Gastrocnemius medialis (tissue), 4 donors: Measurements from ENCODE around the gene FLT4. TPM values are rescaled to one million over a fixed set of nuclear protein-coding genes. Genes with fewer than 3 reads are reported as not detected.

Experiments used
- ATAC-seq, 2 donors: fragments of 150-250 bp; one replicate each; pipeline ENCODE4 v1.9.1; 2016
- DNase-seq, 2 donors: peaks; one replicate each; pipeline ENCODE4 v3.0.0-alpha.2; 2019
- H3K27ac ChIP-seq, 4 donors: fragments of 200-600 bp; sonication (generic); 1 replicate in 1 of 4; 2 replicates in 3 of 4; pipeline ENCODE4 v1.5.1; 2016 to 2018; ENCODE audit warnings: mild to moderate bottlenecking in 2 of 4, moderate library complexity in 1 of 4
- H3K27me3 ChIP-seq, 3 donors: fragments of 200-600 bp; sonication (generic) in 2 of 3; 1 replicate in 1 of 3; 2 replicates in 2 of 3; pipeline versions ENCODE4 v1.5.1 to v1.6.0; 2016 to 2019; ENCODE audit warnings: mild to moderate bottlenecking in 1 of 3, moderate library complexity in 1 of 3
- H3K36me3 ChIP-seq, 2 donors: fragments of 200-600 bp; sonication (generic) in 1 of 2; one replicate each; pipeline ENCODE4 v1.5.1; 2017 to 2018
- H3K4me1 ChIP-seq, 2 donors: fragments of 200-600 bp; sonication (generic) in 1 of 2; one replicate each; pipeline ENCODE4 v1.5.1; 2016 to 2017; ENCODE audit warnings: mild to moderate bottlenecking in 2 of 2
- H3K4me3 ChIP-seq, 4 donors: fragments of 200-600 bp; sonication (generic) in 3 of 4; 1 replicate in 1 of 4; 2 replicates in 3 of 4; pipeline ENCODE4 v1.5.1; 2016 to 2019; ENCODE audit warnings: mild to moderate bottlenecking in 2 of 4
- H3K9me3 ChIP-seq, 3 donors: fragments of 200-600 bp; sonication (generic) in 2 of 3; 1 replicate in 1 of 3; 2 replicates in 2 of 3; pipeline ENCODE4 v1.5.1; 2016 to 2019
- POLR2A ChIP-seq, 2 donors: fragments of 450-650 bp; IDR thresholded peaks; one replicate each; pipeline ENCODE4 v1.6.1; 2017; ENCODE audit warnings: antibody characterized with exemption in 2 of 2, mild to moderate bottlenecking in 2 of 2, moderate library complexity in 2 of 2
- in situ Hi-C, 4 donors: fragments of 200-750 bp; cut with MboI; loops; one replicate each; pipeline versions ENCODE4 v1.15.0 to v1.8.0; 2017; ENCODE audit warnings: low sequenced_read_pairs in 4 of 4
- intact Hi-C: fragments of 100-400 bp; cut with DNase I; formaldehyde crosslinking; loops from one replicate; pipeline ENCODE4 v1.15.1; 2023; ENCODE audit warnings: low total_unique reads
- total RNA-seq, 4 donors: library from RNA; depleted of rRNA; stranded (reverse); fragments of >200 nt; gene quantifications; one replicate each; pipeline versions ENCODE4 v1.1.0 to v1.2.3, GENCODE V29; 2016
- TF ChIP-seq, protein P1 (sequence below), 5 experiments: fragments of 450-650 bp in 3 of 5; fragments of 200-600 bp in 2 of 5; sonication (generic) in 2 of 5; IDR thresholded peaks in 4 of 5; conservative IDR thresholded peaks in 1 of 5; 1 replicate in 4 of 5; 2 replicates in 1 of 5; pipeline ENCODE4 v1.5.1; 2016 to 2019; ENCODE audit warnings: antibody characterized with exemption in 5 of 5, mild to moderate bottlenecking in 3 of 5, moderate library complexity in 3 of 5

FLT4 gene
- total RNA-seq, 4 donors from 2014 or later: 2.6 to 4.7 (median 2.9) TPM

DNA sequence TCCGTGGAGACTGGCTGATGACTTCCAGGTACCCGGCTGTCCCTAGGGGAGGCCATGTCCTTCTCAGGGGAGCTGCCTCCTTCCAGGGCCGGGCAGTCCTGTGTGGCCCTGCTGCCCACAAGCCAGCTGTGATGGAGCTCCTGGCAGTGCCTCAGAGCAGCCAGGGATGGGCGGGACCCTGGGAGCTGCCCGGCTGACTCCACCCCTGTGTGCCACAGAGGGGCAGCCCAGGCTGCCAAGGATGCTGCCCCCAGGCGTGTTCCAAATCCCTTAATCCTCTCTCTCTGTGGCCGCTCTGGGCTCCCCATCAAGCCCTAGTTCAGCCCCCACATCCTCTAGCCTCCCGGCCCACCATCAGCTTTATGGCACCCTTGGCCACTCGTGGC, 51.1 kb downstream of the FLT4 start:
- TF ChIP-seq, protein P1, sequence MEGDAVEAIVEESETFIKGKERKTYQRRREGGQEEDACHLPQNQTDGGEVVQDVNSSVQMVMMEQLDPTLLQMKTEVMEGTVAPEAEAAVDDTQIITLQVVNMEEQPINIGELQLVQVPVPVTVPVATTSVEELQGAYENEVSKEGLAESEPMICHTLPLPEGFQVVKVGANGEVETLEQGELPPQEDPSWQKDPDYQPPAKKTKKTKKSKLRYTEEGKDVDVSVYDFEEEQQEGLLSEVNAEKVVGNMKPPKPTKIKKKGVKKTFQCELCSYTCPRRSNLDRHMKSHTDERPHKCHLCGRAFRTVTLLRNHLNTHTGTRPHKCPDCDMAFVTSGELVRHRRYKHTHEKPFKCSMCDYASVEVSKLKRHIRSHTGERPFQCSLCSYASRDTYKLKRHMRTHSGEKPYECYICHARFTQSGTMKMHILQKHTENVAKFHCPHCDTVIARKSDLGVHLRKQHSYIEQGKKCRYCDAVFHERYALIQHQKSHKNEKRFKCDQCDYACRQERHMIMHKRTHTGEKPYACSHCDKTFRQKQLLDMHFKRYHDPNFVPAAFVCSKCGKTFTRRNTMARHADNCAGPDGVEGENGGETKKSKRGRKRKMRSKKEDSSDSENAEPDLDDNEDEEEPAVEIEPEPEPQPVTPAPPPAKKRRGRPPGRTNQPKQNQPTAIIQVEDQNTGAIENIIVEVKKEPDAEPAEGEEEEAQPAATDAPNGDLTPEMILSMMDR (IDR thresholded peaks at IDR 0.05 in 4 of 5, conservative IDR thresholded peaks at IDR 0.05 in 1 of 5): no peak
- TF ChIP-seq POLR2A (IDR thresholded peaks at IDR 0.05): no peak
- ATAC-seq (no peak), DNase-seq (no peak)
- no peaks in the 10 kb centered on the region for H3K4me1 ChIP-seq
- H3K27me3 ChIP-seq: no peaks in the 10 kb centered on the region
- H3K27ac ChIP-seq: no peak overlapping the region
- no peaks in the 10 kb centered on the region for H3K9me3 ChIP-seq
- H3K36me3 ChIP-seq: no peaks in the 10 kb centered on the region
- in situ Hi-C loops: no loop called here
- intact Hi-C loops: no loop called here
- H3K4me3 ChIP-seq: no peak overlapping the region

DNA sequence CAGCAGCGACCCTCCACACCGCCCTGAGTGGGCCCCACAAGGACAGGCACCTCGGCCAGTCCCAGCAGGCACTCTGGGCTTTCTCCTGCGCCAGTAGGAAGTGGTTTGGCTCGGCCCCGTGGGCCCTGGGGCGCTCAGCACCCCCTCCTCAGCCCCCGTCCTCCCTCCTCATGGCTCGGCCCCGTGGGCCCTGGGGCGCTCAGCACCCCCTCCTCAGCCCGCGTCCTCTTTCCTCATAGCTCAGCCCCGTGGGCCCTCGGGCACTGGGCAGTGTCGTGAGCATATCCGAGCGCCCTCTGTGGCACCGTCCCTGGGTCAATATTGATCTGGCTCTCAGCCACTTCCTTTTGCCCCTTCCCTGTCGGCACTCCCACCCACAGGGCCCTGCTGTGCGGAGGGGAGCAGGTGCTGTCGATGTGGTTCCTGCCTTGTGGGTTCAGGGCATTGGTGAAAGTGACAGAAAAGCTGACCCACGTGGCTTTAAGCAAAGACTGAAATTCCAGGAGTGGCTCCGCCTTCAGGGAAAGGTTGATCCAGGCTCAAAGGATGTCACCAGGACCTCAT, 52.6 kb downstream of the FLT4 start:
- Histone ChIP-seq H3K4me3 (no peak overlapping the region), H3K27ac (no peak overlapping the region), H3K9me3 (no peaks in the 10 kb centered on the region), H3K27me3 (peaks cover 0 to 8% (median 3%) of the 10 kb centered on the region in 3 donors), H3K4me1 (no peaks in the 10 kb centered on the region), H3K36me3 (no peaks in the 10 kb centered on the region)
- intact Hi-C loops (no loop called here), in situ Hi-C loops (no loop called here)
- DNase-seq: no peak
- TF ChIP-seq, protein P1 (IDR thresholded peaks at IDR 0.05 in 4 of 5, conservative IDR thresholded peaks at IDR 0.05 in 1 of 5): no peak
- no peak for TF ChIP-seq POLR2A (IDR thresholded peaks at IDR 0.05)
- ATAC-seq: no peak

GRCh38 chr5:180596115-180596667, 53.2 kb downstream of the FLT4 start:
- Histone ChIP-seq H3K9me3 (no peaks in the 10 kb centered on the region), H3K4me3 (no peak overlapping the region), H3K27ac (no peak overlapping the region), H3K36me3 (no peaks in the 10 kb centered on the region), H3K4me1 (no peaks in the 10 kb centered on the region), H3K27me3 (peaks cover 0 to 12% (median 8%) of the 10 kb centered on the region in 3 donors)
- DNase-seq (no peak), ATAC-seq (no peak)
- TF ChIP-seq POLR2A (IDR thresholded peaks at IDR 0.05): no peak
- TF ChIP-seq, protein P1 (IDR thresholded peaks at IDR 0.05 in 4 of 5, conservative IDR thresholded peaks at IDR 0.05 in 1 of 5): no peak
- intact Hi-C loops (no loop called here), in situ Hi-C loops (no loop called here)

DNA sequence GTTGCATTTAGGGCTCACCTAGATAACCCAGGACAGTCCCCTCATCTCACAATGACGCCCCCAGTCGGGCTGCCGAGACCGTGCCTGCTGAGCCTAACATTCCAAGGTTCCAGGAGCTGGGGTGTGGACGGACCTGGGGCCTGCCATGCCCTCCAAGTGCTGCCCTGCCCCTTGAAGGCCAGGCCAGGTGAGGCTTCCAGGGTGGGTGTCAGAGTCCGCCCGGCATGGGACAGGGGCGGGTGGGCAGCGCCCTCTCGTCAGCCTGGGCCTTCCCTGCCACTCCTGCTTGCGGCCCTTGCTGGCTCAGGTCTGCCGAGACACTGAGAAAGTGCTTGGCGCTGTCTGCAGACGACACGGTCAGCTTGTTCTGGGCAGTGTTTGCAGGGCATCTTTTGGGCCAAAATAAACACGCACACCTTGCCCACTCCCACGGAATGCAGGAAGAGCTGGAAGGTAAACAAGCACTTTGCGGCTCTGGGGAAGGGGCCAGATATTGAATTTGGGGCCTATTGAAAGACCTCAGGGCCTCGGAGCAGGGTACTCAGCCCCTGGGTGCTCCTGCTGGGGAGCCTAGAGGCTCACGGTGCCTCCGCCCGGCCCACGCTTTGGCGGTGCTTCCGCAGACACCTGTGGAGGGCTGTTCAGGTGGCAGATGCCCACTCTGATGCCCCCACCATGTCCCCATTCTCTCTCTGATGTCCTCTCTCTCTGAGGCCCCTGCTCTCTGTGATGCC, 53.9 kb downstream of the FLT4 start:
- DNase-seq: no peak
- peaks cover 6 to 19% (median 13%) of the 10 kb centered on the region in 3 donors for H3K27me3 ChIP-seq
- H3K4me1 ChIP-seq: no peaks in the 10 kb centered on the region
- H3K9me3 ChIP-seq: no peaks in the 10 kb centered on the region
- TF ChIP-seq, protein P1 (IDR thresholded peaks at IDR 0.05 in 4 of 5, conservative IDR thresholded peaks at IDR 0.05 in 1 of 5): no peak
- no peak for TF ChIP-seq POLR2A (IDR thresholded peaks at IDR 0.05)
- no peak overlapping the region for H3K27ac ChIP-seq
- H3K36me3 ChIP-seq: no peaks in the 10 kb centered on the region
- H3K4me3 ChIP-seq: no peak overlapping the region
- intact Hi-C loops: no loop called here
- no peak for ATAC-seq
- in situ Hi-C loops: no loop called here
